ENCODE measurements around the gene EIF4E.

- TF ChIP-seq, protein P1, sequence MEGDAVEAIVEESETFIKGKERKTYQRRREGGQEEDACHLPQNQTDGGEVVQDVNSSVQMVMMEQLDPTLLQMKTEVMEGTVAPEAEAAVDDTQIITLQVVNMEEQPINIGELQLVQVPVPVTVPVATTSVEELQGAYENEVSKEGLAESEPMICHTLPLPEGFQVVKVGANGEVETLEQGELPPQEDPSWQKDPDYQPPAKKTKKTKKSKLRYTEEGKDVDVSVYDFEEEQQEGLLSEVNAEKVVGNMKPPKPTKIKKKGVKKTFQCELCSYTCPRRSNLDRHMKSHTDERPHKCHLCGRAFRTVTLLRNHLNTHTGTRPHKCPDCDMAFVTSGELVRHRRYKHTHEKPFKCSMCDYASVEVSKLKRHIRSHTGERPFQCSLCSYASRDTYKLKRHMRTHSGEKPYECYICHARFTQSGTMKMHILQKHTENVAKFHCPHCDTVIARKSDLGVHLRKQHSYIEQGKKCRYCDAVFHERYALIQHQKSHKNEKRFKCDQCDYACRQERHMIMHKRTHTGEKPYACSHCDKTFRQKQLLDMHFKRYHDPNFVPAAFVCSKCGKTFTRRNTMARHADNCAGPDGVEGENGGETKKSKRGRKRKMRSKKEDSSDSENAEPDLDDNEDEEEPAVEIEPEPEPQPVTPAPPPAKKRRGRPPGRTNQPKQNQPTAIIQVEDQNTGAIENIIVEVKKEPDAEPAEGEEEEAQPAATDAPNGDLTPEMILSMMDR (IDR thresholded peaks at IDR 0.05): no peak
- no peak for TF ChIP-seq ZFX (IDR thresholded peaks at IDR 0.05; ENCODE audit: borderline replicate concordance)
Observed at GRCh38 chr4:98939438-98939837, 10.5 kb upstream of the EIF4E start.
